Posterior cingulate gyrus (tissue), 11 donors: ENCODE results near the gene RPL6.
"Not testable (repeated sequence)": the region's sequence is repeated elsewhere in the genome, so short reads cannot be mapped to it uniquely, and the experiment has no call there.

Source experiments
- DNase-seq, 10 donors: peaks; one replicate each; pipeline versions ENCODE4 v3.0.0 to v3.0.0-alpha.2; 2020 to 2021; ENCODE audit warnings: mixed read lengths in 3 of 10
- intact Hi-C: fragments of 100-400 bp; cut with DNase I; formaldehyde crosslinking; loops from one replicate; pipeline ENCODE4 v1.15.1; 2023

The RPL6 gene

DNA sequence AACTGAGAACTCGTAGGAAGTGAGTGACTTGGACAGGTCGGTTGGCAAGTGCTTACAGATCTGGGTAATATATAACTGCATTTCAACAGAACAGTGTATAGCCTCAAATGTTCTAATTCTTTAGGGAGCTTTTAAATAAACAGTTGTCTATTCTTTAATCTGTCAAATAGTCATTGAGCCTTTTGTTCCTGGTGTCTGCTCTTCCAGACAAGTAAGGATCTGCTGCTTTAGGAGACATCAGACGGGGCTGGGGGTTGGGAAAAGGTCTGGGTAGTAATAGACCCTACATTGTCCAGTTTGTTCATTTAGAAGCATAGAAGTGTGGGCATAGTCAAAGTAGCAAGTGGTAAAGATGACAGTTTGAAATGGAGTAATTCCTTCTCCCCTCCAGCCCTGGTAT, 11.3 kb upstream of the RPL6 start:
- DNase-seq, result no peak
- intact Hi-C loops, result no loop called here

DNA sequence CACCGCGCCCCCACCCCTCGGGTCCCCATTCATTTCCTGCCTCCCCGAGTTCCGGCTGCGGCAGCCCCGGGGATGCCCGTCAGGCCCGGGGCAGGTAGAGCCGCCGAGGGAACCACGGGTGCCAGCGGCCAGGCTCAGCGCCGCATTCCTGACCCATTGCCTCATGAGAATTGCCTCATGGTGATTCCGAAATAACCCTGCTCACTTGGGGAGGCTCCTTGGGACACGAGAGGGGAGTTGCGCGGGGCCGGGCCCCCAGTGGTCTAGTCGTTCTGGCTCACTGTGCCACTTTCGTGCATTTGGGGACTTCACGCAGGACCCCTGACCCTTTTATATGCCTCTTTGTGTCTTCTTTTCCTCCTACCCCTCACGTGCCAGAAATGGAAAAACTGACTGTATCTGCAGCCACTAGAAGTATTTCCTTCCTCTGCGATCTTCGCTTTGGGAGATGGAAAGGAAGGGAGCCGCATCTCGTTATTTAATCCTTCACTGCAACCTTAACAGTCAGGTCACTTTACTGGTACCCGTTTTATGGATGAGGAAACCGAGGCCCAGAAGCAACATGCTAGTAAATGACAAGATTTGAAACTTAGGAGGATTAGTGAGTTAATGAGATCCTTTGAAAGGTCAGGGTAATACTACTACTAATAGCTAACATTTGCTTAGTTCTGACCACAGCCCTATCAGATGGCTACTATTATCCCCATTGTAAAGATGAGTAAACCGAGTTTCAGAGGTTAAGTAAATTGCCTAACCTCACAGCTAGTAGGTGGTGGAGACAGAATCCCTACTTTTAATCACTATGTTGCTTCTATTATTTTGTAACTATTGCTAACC, 10.1 kb upstream of the RPL6 start:
- intact Hi-C loops, result no loop called here
- peak in 2 of 10 donors; percentile 19 to 89 for DNase-seq

- DNase-seq, result peak; percentile 82 to 99 (median 92)
- intact Hi-C loops, result no loop called here
Observed at GRCh38 chr12:112418608-112419296, 9.3 kb upstream of the RPL6 start, which contains the start of gene PTPN11. TSS of gene PTPN11 (plus strand) at chr12:112418947. CDS start at chr12:112419112, 165 bp downstream.

- intact Hi-C loops, result no loop called here
Observed at GRCh38 chr12:112418273-112418607, 8.8 kb upstream of the RPL6 start.

DNA sequence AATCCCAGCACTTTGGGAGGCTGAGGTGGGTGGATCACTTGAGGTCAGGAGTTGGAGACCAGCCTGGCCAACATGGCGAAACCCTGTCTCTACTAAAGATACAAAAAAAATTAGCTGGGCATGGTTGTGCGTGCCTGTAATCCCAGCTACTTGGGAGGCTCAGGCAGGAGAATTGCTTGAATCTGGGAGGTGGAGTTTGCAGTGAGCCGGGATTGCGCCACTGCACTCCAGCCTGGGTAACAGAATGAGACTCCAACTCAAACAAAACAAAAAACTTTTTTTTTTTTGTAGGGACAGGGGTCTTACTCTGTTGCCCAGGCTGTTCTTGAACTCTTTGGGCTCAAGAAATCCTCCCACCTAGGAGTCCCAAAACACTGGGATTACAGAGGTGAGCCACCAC, 6.1 kb upstream of the RPL6 start:
- DNase-seq, intact Hi-C loops: not testable (repeated sequence)

More at GRCh38 chr12:112418273-112418607, 8.8 kb upstream of the RPL6 start:
- no peak for DNase-seq

- intact Hi-C loops, result no loop called here
Observed at GRCh38 chr12:112413855-112414625, 4.6 kb upstream of the RPL6 start.

GRCh38 chr12:112409906-112410244, 470 bp upstream of the RPL6 start:
- intact Hi-C loops, result no loop called here
- no peak for DNase-seq

More at GRCh38 chr12:112413855-112414625, 4.6 kb upstream of the RPL6 start:
- no peak for DNase-seq

GRCh38 chr12:112408621-112409020, 784 bp downstream of the RPL6 start:
- no peak for DNase-seq
- intact Hi-C loops, result no loop called here

GRCh38 chr12:112407683-112408082, 1.7 kb downstream of the RPL6 start:
- intact Hi-C loops, DNase-seq: not testable (repeated sequence)

DNA sequence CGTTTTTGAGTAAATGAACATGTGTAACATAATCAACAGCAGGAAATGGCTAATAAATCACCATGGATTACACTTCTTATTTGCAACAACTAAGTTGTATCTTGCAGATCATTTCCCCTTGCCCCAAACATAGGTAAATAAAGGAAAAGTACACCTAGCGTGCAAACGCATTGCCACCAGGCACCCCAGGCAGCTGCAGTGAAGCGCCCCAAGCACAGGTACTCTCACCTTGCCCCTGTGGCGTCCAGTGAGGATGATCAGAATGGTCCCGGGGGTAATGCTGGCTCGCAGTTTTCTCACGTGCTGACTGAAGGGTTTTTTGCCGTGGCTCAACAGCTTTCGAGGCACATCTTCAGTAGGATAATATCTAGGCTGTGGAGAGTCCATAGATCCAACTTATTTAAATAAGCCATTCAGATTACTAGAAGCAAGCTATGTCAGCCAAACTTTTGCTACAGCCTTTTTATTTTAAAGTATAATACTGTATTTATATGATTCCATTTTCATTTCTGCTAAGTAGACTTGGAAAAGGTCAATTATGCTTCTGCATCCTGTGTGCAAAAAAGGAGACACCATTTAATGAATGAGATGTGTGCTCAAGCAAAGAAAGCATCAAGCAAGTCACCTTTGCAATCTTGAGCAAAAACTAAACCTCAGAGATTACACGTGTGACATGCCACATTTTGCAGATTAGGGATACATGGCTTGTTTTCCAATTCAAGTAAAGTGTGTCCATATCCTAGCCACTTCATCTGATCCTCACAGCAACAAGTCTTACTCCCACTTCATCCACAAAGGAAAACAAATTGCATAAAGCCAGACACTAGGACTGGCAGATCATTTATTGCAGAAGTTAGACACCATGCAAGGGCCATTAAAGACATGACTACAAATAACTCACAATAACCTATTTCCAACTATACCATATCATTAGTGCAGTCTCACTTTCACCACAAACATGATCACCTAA, 2.6 kb downstream of the RPL6 start:
- intact Hi-C loops, result no loop called here
- no peak for DNase-seq

GRCh38 chr12:112401903-112402498, 7.4 kb downstream of the RPL6 start:
- intact Hi-C loops, result no loop called here
- no peak for DNase-seq

DNA sequence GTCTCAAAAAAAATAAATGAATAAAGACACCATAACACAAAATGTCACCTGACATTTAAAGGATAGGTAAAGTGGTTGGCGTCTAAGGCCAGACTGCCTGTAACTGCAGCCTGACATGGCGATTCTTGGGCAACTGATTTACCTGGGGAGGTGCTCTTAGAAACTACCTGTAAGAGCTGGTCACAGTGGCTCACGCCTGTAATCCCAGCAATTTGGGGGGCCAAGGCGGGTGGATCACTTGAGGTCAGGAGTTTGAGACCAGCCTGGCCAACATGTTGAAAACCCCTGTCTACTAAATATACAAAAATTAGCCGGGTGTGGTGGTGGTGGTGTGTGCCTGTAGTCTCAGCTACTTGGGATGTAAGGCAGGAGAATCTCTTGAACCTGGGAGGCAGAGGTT, 8.4 kb downstream of the RPL6 start:
- no peak for DNase-seq
- intact Hi-C loops, result no loop called here

GRCh38 chr12:112393328-112393727, 16.1 kb downstream of the RPL6 start:
- intact Hi-C loops, result no loop called here

GRCh38 chr12:112389922-112390654, 19.3 kb downstream of the RPL6 start:
- intact Hi-C loops, result loop anchor here (5.0 kb wide), 3 partner anchors 193 to 283 kb away; partner anchors contain the start of gene NAA25
- not testable (repeated sequence) for DNase-seq

More at GRCh38 chr12:112393328-112393727, 16.1 kb downstream of the RPL6 start:
- no peak for DNase-seq

DNA sequence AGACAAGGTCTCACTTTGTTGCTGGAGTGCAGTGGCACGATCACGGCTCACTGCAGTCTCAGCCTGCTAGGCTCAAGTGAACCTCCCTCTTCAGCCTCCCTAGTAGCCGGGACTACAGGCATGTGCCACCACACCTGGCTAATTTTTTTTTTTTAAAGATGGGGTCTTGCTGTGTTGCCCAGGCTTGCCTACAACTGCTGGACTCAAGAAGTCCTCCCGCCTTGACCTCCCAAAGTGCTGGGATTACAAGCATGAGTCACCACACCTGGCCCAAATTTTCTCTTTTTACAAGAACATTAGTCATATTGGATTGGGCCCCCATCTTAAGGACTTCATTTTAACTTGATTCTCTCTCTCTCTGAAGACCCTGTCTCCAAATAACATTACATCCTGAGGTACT, 20.2 kb downstream of the RPL6 start:
- DNase-seq, result no peak
- intact Hi-C loops, result loop anchor here (5.0 kb wide), 3 partner anchors 192 to 282 kb away; partner anchors contain the start of gene NAA25

GRCh38 chr12:112386726-112387125, 22.7 kb downstream of the RPL6 start:
- intact Hi-C loops, result loop anchor here (2.0 to 5.0 kb wide), 4 partner anchors 189 to 442 kb away; partner anchors contain the start of gene NAA25
- DNase-seq, result no peak

DNA sequence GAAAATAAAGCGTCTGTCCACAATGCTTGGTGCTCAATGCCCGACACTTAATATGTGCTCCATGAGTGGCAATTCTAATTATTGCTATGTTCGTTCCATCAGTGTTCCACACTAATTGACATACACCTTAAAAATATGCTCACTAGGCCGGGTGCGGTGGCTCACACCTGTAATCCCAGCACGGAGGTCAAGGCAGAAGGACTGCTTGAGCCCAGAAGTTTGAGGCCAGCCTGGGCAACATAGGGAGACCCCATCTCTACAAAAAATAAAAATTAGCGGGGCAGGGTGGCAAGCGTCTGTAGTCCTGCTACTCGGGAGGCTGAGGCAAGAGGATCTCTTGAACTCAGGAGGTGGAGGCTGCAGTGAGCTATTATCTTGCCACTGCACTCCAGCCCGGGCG, 26.5 kb downstream of the RPL6 start:
- intact Hi-C loops, result loop anchor here (5.0 kb wide), 2 partner anchors 256 to 371 kb away; partner anchors contain the start of genes ERP29, TMEM116 and TRAFD1
- no peak for DNase-seq
